ENCODE measurements around the gene GMPR2. TPM values are rescaled to one million over a fixed set of nuclear protein-coding genes. Genes with fewer than 3 reads are reported as not detected.

Gene GMPR2
- total RNA-seq, 1 experiment from 2014 or later: 81.6 TPM

GRCh38 chr14:24271134-24271833, 38.6 kb downstream of the GMPR2 start, which contains the start of gene RABGGTA:
Gene RABGGTA, minus strand, starts transcription at chr14:24271597. Its CDS starts 482 bp downstream, at chr14:24271115.
- peak within 1 kb of the TSS; percentile 89 for H3K4me3 ChIP-seq (ENCODE audit: insufficient read depth, low read depth, low read length)
- no peaks in the 10 kb centered on the region for H3K27me3 ChIP-seq (ENCODE audit: control insufficient read depth, insufficient read depth, low read length)
- peaks cover 2% of the 10 kb centered on the region; the same call in 1 of the 2 replicates for H3K36me3 ChIP-seq (replicated peaks; ENCODE audit: control insufficient read depth, insufficient read depth, low read length)
- DNase-seq: peak; percentile 99

GRCh38 chr14:24271834-24272263, 39.1 kb downstream of the GMPR2 start:
- DNase-seq: no peak
- Histone ChIP-seq H3K4me3 (ENCODE audit: insufficient read depth, low read depth, low read length) (peak overlapping the region; percentile 89), H3K27me3 (ENCODE audit: control insufficient read depth, insufficient read depth, low read length) (no peaks in the 10 kb centered on the region), H3K36me3 (replicated peaks; ENCODE audit: control insufficient read depth, insufficient read depth, low read length) (peaks cover 2% of the 10 kb centered on the region; the same call in 1 of the 2 replicates)

GRCh38 chr14:24272467-24272866, 39.7 kb downstream of the GMPR2 start:
- Histone ChIP-seq H3K4me3 (ENCODE audit: insufficient read depth, low read depth, low read length) (no peak overlapping the region), H3K36me3 (replicated peaks; ENCODE audit: control insufficient read depth, insufficient read depth, low read length) (no peaks in the 10 kb centered on the region; the same call in 1 of the 2 replicates), H3K27me3 (ENCODE audit: control insufficient read depth, insufficient read depth, low read length) (no peaks in the 10 kb centered on the region)
- no peak for DNase-seq

GRCh38 chr14:24273422-24273998, 40.8 kb downstream of the GMPR2 start:
- Histone ChIP-seq H3K36me3 (replicated peaks; ENCODE audit: control insufficient read depth, insufficient read depth, low read length) (no peaks in the 10 kb centered on the region), H3K27me3 (ENCODE audit: control insufficient read depth, insufficient read depth, low read length) (no peaks in the 10 kb centered on the region), H3K4me3 (ENCODE audit: insufficient read depth, low read depth, low read length) (no peak overlapping the region)
- DNase-seq: no peak

- DNase-seq: no peak
- Histone ChIP-seq H3K27me3 (ENCODE audit: control insufficient read depth, insufficient read depth, low read length) (no peaks in the 10 kb centered on the region), H3K36me3 (replicated peaks; ENCODE audit: control insufficient read depth, insufficient read depth, low read length) (no peaks in the 10 kb centered on the region), H3K4me3 (ENCODE audit: insufficient read depth, low read depth, low read length) (no peak overlapping the region)
Observed at GRCh38 chr14:24274101-24274543, 41.4 kb downstream of the GMPR2 start.

GRCh38 chr14:24277071-24277470, 44.3 kb downstream of the GMPR2 start:
- no peak for DNase-seq
- Histone ChIP-seq H3K4me3 (ENCODE audit: insufficient read depth, low read depth, low read length) (no peak overlapping the region), H3K27me3 (ENCODE audit: control insufficient read depth, insufficient read depth, low read length) (no peaks in the 10 kb centered on the region), H3K36me3 (replicated peaks; ENCODE audit: control insufficient read depth, insufficient read depth, low read length) (no peaks in the 10 kb centered on the region)

- Histone ChIP-seq H3K4me3 (ENCODE audit: insufficient read depth, low read depth, low read length) (no peak overlapping the region), H3K27me3 (ENCODE audit: control insufficient read depth, insufficient read depth, low read length) (no peaks in the 10 kb centered on the region), H3K36me3 (replicated peaks; ENCODE audit: control insufficient read depth, insufficient read depth, low read length) (no peaks in the 10 kb centered on the region)
- DNase-seq: no peak
Observed at GRCh38 chr14:24277606-24278321, 45.0 kb downstream of the GMPR2 start.

GRCh38 chr14:24278424-24278823, 45.7 kb downstream of the GMPR2 start:
- Histone ChIP-seq H3K36me3 (replicated peaks; ENCODE audit: control insufficient read depth, insufficient read depth, low read length) (no peaks in the 10 kb centered on the region), H3K4me3 (ENCODE audit: insufficient read depth, low read depth, low read length) (no peak overlapping the region), H3K27me3 (ENCODE audit: control insufficient read depth, insufficient read depth, low read length) (no peaks in the 10 kb centered on the region)
- no peak for DNase-seq

GRCh38 chr14:24279301-24280186, 46.8 kb downstream of the GMPR2 start:
- no peak overlapping the region for H3K4me3 ChIP-seq (ENCODE audit: insufficient read depth, low read depth, low read length)
- no peaks in the 10 kb centered on the region for H3K36me3 ChIP-seq (replicated peaks; ENCODE audit: control insufficient read depth, insufficient read depth, low read length)
- no peaks in the 10 kb centered on the region for H3K27me3 ChIP-seq (ENCODE audit: control insufficient read depth, insufficient read depth, low read length)
- DNase-seq: peak; percentile 38

- no peak for DNase-seq
- H3K4me3 ChIP-seq (ENCODE audit: insufficient read depth, low read depth, low read length): no peak overlapping the region
- no peaks in the 10 kb centered on the region for H3K36me3 ChIP-seq (replicated peaks; ENCODE audit: control insufficient read depth, insufficient read depth, low read length)
- H3K27me3 ChIP-seq (ENCODE audit: control insufficient read depth, insufficient read depth, low read length): no peaks in the 10 kb centered on the region
Observed at GRCh38 chr14:24280797-24281460, 48.2 kb downstream of the GMPR2 start.

GRCh38 chr14:24281636-24282035, 48.9 kb downstream of the GMPR2 start:
- no peak overlapping the region for H3K4me3 ChIP-seq (ENCODE audit: insufficient read depth, low read depth, low read length)
- no peak for DNase-seq
- H3K36me3 ChIP-seq (replicated peaks; ENCODE audit: control insufficient read depth, insufficient read depth, low read length): no peaks in the 10 kb centered on the region
- H3K27me3 ChIP-seq (ENCODE audit: control insufficient read depth, insufficient read depth, low read length): no peaks in the 10 kb centered on the region

- no peak for DNase-seq
- Histone ChIP-seq H3K27me3 (ENCODE audit: control insufficient read depth, insufficient read depth, low read length) (no peaks in the 10 kb centered on the region), H3K36me3 (replicated peaks; ENCODE audit: control insufficient read depth, insufficient read depth, low read length) (no peaks in the 10 kb centered on the region), H3K4me3 (ENCODE audit: insufficient read depth, low read depth, low read length) (no peak overlapping the region)
Observed at GRCh38 chr14:24282736-24283135, 50.0 kb downstream of the GMPR2 start.

GRCh38 chr14:24283796-24284460, 51.2 kb downstream of the GMPR2 start:
- no peak for DNase-seq
- no peak overlapping the region for H3K4me3 ChIP-seq (ENCODE audit: insufficient read depth, low read depth, low read length)
- no peaks in the 10 kb centered on the region for H3K36me3 ChIP-seq (replicated peaks; ENCODE audit: control insufficient read depth, insufficient read depth, low read length)
- no peaks in the 10 kb centered on the region for H3K27me3 ChIP-seq (ENCODE audit: control insufficient read depth, insufficient read depth, low read length)
